Vagina (tissue), 2 donors: ENCODE data around the gene SKAP1. TPM values are rescaled to one million over a fixed set of nuclear protein-coding genes. Genes with fewer than 3 reads are reported as not detected.

Source experiments
- DNase-seq, 2 donors: peaks; one replicate each; pipeline ENCODE4 v3.0.0-alpha.2; 2017; ENCODE audit errors: extremely low spot score in 2 of 2
- H3K27ac ChIP-seq: fragments of 200-600 bp; sonication (generic); one replicate; pipeline ENCODE4 v1.5.1; 2019
- H3K27me3 ChIP-seq: fragments of 200-600 bp; sonication (generic); one replicate; pipeline ENCODE4 v1.5.1; 2019
- H3K36me3 ChIP-seq, 2 donors: fragments of 200-600 bp; sonication (generic); one replicate each; pipeline ENCODE4 v1.5.1; 2017 to 2019
- H3K4me1 ChIP-seq: fragments of 200-600 bp; sonication (generic); one replicate; pipeline ENCODE4 v1.5.1; 2019
- H3K4me3 ChIP-seq, 2 donors: fragments of 200-600 bp; sonication (generic); 1 replicate in 1 of 2; 2 replicates in 1 of 2; pipeline ENCODE4 v1.5.1; 2016 to 2019
- H3K9me3 ChIP-seq: fragments of 200-600 bp; sonication (generic); one replicate; pipeline ENCODE4 v1.5.1; 2019
- CTCF ChIP-seq, 3 experiments: fragments of 450-650 bp in 2 of 3; fragments of 200-600 bp in 1 of 3; sonication (generic) in 1 of 3; IDR thresholded peaks; one replicate each; pipeline ENCODE4 v1.5.1; 2017 to 2019; ENCODE audit warnings: antibody characterized with exemption in 3 of 3, mild to moderate bottlenecking in 2 of 3, moderate library complexity in 2 of 3
- POLR2A ChIP-seq, 2 donors: fragments of 450-650 bp; IDR thresholded peaks; one replicate each; pipeline ENCODE4 v1.6.1; 2017; ENCODE audit warnings: antibody characterized with exemption in 2 of 2, mild to moderate bottlenecking in 2 of 2, moderate library complexity in 2 of 2
- POLR2AphosphoS5 ChIP-seq, 2 donors: sonication (generic); formaldehyde crosslinking; IDR thresholded peaks; one replicate each; pipeline ENCODE4 v1.9.0; 2017; ENCODE audit warnings: antibody characterized with exemption in 2 of 2, mild to moderate bottlenecking in 2 of 2, low read depth in 1 of 2; ENCODE audit not compliant: insufficient read depth in 1 of 2
- intact Hi-C: fragments of 100-400 bp; cut with DNase I; formaldehyde crosslinking; loops from one replicate; pipeline ENCODE4 v1.15.1; 2023
- total RNA-seq: library from RNA; depleted of rRNA; stranded (reverse); fragments of >200 nt; gene quantifications from one replicate; pipeline ENCODE4 v1.2.3, GENCODE V29; 2016

SKAP1 gene
- total RNA-seq, 1 donor from 2014 or later: 5.6 TPM

- TF ChIP-seq POLR2A (IDR thresholded peaks at IDR 0.05): no peak
- no peak for TF ChIP-seq CTCF (IDR thresholded peaks at IDR 0.05)
- TF ChIP-seq POLR2AphosphoS5 (IDR thresholded peaks at IDR 0.05; ENCODE audit: insufficient read depth in 1 of 2, low read depth in 1 of 2): no peak
- Histone ChIP-seq H3K9me3 (no peaks in the 10 kb centered on the region), H3K4me3 (no peak overlapping the region), H3K4me1 (no peaks in the 10 kb centered on the region), H3K27me3 (no peaks in the 10 kb centered on the region), H3K36me3 (no peaks in the 10 kb centered on the region), H3K27ac (no peak overlapping the region)
- DNase-seq: no peak
- intact Hi-C loops: no loop called here
Measured at GRCh38 chr17:48285614-48286013, 144.4 kb downstream of the SKAP1 start.

- Histone ChIP-seq H3K4me3 (no peak overlapping the region), H3K36me3 (no peaks in the 10 kb centered on the region), H3K27me3 (no peaks in the 10 kb centered on the region), H3K27ac (no peak overlapping the region), H3K4me1 (no peaks in the 10 kb centered on the region), H3K9me3 (no peaks in the 10 kb centered on the region)
- intact Hi-C loops: no loop called here
- DNase-seq: no peak
- TF ChIP-seq POLR2AphosphoS5 (IDR thresholded peaks at IDR 0.05; ENCODE audit: insufficient read depth in 1 of 2, low read depth in 1 of 2) (no peak), POLR2A (IDR thresholded peaks at IDR 0.05) (no peak), CTCF (IDR thresholded peaks at IDR 0.05) (no peak)
Measured at GRCh38 chr17:48283907-48284306, 146.1 kb downstream of the SKAP1 start.

GRCh38 chr17:48283411-48283810, 146.6 kb downstream of the SKAP1 start:
- Histone ChIP-seq H3K27ac (no peak overlapping the region), H3K36me3 (no peaks in the 10 kb centered on the region), H3K27me3 (no peaks in the 10 kb centered on the region), H3K9me3 (no peaks in the 10 kb centered on the region), H3K4me1 (no peaks in the 10 kb centered on the region), H3K4me3 (no peak overlapping the region)
- no peak for DNase-seq
- intact Hi-C loops: no loop called here
- TF ChIP-seq POLR2A (IDR thresholded peaks at IDR 0.05) (no peak), CTCF (IDR thresholded peaks at IDR 0.05) (no peak), POLR2AphosphoS5 (IDR thresholded peaks at IDR 0.05; ENCODE audit: insufficient read depth in 1 of 2, low read depth in 1 of 2) (no peak)

GRCh38 chr17:48282303-48282702, 147.7 kb downstream of the SKAP1 start:
- H3K9me3 ChIP-seq: no peaks in the 10 kb centered on the region
- H3K4me1 ChIP-seq: no peaks in the 10 kb centered on the region
- no peak overlapping the region for H3K4me3 ChIP-seq
- no peak overlapping the region for H3K27ac ChIP-seq
- intact Hi-C loops: no loop called here
- no peaks in the 10 kb centered on the region for H3K36me3 ChIP-seq
- TF ChIP-seq POLR2AphosphoS5 (IDR thresholded peaks at IDR 0.05; ENCODE audit: insufficient read depth in 1 of 2, low read depth in 1 of 2) (no peak), POLR2A (IDR thresholded peaks at IDR 0.05) (no peak), CTCF (IDR thresholded peaks at IDR 0.05) (no peak)
- H3K27me3 ChIP-seq: no peaks in the 10 kb centered on the region
- no peak for DNase-seq

- DNase-seq: no peak
- H3K27ac ChIP-seq: no peak overlapping the region
- H3K4me1 ChIP-seq: no peaks in the 10 kb centered on the region
- H3K9me3 ChIP-seq: no peaks in the 10 kb centered on the region
- no peak overlapping the region for H3K4me3 ChIP-seq
- TF ChIP-seq POLR2AphosphoS5 (IDR thresholded peaks at IDR 0.05; ENCODE audit: insufficient read depth in 1 of 2, low read depth in 1 of 2): no peak
- TF ChIP-seq POLR2A (IDR thresholded peaks at IDR 0.05): no peak
- TF ChIP-seq CTCF (IDR thresholded peaks at IDR 0.05): no peak
- no peaks in the 10 kb centered on the region for H3K36me3 ChIP-seq
- no peaks in the 10 kb centered on the region for H3K27me3 ChIP-seq
- intact Hi-C loops: no loop called here
Measured at GRCh38 chr17:48278760-48279491, 151.1 kb downstream of the SKAP1 start.
